C4-2B (cell line): ENCODE data around the gene GDPD2.

Experiments used
- H3K27ac ChIP-seq: fragments of 450-650 bp; 2 replicates; pipeline ENCODE4 v1.5.1; 2017
- CTCF ChIP-seq: fragments of 450-650 bp; conservative IDR thresholded peaks from 2 replicates; pipeline ENCODE4 v1.5.1; 2017; ENCODE audit warnings: mild to moderate bottlenecking
- ZFX ChIP-seq: fragments of 450-650 bp; IDR thresholded peaks from 2 replicates; pipeline ENCODE4 v1.6.1; 2017

Gene GDPD2

DNA sequence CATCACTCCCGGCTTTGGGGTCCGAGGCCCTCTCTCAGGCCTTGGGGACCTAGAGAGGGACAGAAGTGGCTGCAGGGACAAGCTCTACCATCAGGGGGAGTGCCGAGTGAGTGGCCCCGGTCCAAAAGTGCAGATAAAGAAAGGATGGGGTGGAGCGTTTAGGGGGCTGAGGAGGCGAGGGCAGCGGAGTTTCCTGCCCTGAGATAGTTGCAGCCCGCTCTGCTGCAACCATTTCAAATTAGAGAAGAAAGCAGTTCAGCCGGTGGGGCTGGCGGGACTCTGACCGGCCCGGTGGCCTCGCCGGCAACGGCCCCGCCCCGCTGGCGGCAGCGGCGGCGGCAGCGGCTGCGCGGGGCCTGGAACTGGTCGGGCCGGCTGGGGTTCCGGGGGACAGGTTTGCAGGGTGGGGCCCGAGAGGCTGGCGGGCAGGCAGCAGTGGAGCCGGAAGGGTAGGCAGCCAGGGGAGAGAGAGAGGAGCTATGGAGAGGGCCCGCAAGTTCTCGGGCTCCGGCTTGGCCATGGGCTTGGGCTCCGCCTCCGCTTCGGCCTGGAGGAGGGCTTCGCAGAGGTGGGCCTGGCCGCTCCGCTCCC, 29.1 kb downstream of the GDPD2 start:
- H3K27ac ChIP-seq: peak overlapping the region; percentile 73
- TF ChIP-seq ZFX (no peak), CTCF (peak; percentile 73)

DNA sequence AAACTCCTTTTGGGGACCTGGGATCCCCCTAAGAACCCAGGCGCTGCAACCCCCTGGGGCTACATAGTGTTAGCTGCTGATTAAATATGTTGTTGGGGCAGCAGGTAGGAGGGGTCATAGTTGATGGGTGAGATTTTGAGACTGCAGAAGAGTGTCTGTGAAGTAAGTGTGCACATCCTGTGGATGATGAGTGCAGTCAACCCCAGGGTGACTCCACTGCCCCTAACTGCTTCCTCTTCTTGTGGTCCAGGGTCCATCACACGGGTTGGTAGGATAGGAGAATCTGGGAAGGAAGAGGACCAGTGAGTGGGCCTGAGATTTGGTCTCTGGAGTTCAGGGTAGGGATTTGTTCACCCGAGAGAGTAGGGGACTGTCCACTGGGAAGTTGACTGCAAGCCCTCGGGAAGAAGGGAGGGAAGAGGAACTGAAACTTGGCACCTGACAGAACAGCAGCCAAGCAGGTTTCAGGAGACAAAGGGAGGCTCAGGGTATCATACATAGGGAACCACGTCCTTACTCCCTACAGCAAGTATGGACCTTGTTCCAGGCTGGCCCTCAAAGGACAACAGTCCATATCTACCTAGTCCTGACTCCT, 30.0 kb downstream of the GDPD2 start:
- no peak for TF ChIP-seq CTCF
- peak overlapping the region; percentile 73 for H3K27ac ChIP-seq

DNA sequence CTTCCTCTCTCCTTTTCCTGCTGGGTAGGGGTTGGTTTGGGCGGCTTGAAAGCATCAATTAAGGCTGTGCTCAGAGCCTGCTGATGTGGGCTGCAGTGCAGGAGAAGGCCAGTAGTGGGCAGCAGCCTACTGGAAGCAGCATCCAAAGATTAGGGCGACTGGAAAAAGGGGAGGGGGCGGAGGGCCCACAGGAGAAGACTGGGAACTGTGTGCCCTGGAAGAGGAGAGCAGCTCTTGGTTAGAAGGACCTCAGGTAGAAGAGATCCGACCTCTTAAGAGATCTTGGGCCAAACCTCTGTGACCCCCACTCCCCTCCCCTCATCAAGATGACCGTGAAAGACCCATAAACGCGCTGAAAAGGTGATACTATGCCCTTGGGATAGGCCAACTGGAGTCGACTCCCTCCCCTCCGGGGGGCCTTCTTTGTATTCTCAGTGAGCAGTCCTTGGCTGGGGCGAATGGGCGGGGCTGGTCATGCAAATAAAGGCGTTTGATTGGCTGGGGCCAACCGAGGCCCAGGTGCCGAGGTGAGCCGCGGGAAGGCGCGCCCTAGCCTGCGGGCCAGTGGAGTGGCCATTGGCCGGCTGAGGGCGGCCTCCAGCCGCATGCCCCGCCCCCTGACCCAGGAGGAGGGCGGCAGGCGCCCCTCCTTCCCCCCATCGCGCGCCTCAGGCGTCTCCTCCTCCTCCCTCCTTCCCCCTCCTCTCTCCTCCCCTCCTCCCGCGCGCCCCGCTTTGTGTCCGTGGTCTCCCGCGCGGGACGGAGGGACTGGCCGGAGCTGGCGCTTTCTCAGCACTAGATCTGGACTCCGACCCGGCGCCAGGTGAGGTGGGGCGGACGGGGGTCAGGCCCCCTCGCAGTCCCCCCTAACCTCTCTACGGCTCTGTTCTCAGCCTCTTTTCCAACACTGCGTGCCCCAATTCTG, 31.6 kb downstream of the GDPD2 start:
- H3K27ac ChIP-seq: peak overlapping the region; percentile 100
- TF ChIP-seq ZFX (no peak), CTCF (peak; percentile 88)

- H3K27ac ChIP-seq: peak overlapping the region; percentile 100
- TF ChIP-seq ZFX (peak; percentile 19; the same call in 1 of the 2 replicates), CTCF (no peak)
These were observed 32.5 kb downstream of the GDPD2 start for GRCh38 chrX:70455366-70456202.

- TF ChIP-seq CTCF (no peak), ZFX (no peak)
- peak overlapping the region; percentile 100 for H3K27ac ChIP-seq
These were observed 33.1 kb downstream of the GDPD2 start for GRCh38 chrX:70456256-70456655.

DNA sequence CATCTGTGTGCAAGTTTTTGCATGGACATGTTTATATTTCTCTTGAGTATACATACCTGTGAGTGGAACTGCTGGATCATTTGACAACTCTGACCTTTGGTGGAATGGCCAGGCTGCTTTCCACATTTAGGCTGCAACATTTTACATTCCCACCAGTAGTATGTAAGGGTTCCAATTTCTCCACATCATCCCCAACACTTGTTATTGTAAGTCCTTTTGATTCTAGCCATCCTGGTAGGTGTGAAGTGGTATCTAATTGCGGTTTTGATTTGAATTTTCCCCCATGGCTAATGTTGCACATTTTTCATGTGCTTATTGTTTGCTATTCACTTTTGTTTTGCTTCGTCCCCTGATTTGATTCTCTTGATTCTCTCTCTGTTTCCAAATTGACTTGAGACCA, 37.9 kb downstream of the GDPD2 start:
- H3K27ac ChIP-seq: no peak overlapping the region
- TF ChIP-seq CTCF (no peak), ZFX (no peak)
